ENCODE data around the gene DIP2C.

DNA sequence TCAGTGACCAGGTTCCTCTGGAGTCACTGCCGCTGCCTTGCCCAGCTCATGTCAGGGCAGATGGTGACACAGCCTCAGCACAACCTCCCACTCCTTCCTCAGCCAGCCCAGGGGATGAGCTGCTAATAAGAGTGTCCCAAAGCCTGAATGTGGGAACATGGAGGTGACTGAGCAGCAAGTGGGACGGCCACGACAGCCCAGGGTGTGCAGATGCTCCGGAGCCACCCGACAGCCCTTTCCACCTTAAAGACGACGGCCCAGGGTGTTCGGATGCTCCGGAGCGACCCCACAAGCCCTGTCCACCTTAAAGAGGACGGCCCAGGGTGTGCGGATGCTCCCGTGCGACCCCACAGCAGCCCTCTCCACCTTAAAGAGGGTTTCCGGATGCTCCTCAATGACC, 89.2 kb downstream of the DIP2C start:
- TF ChIP-seq, protein P1, sequence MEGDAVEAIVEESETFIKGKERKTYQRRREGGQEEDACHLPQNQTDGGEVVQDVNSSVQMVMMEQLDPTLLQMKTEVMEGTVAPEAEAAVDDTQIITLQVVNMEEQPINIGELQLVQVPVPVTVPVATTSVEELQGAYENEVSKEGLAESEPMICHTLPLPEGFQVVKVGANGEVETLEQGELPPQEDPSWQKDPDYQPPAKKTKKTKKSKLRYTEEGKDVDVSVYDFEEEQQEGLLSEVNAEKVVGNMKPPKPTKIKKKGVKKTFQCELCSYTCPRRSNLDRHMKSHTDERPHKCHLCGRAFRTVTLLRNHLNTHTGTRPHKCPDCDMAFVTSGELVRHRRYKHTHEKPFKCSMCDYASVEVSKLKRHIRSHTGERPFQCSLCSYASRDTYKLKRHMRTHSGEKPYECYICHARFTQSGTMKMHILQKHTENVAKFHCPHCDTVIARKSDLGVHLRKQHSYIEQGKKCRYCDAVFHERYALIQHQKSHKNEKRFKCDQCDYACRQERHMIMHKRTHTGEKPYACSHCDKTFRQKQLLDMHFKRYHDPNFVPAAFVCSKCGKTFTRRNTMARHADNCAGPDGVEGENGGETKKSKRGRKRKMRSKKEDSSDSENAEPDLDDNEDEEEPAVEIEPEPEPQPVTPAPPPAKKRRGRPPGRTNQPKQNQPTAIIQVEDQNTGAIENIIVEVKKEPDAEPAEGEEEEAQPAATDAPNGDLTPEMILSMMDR (IDR thresholded peaks at IDR 0.05) = no peak
- TF ChIP-seq POLR2A (IDR thresholded peaks at IDR 0.05) = no peak

Measured in prostate gland (tissue), 2 donors.